Stimulated activated CD8-positive, alpha-beta memory T cell treated with anti-CD3 and anti-CD28 coated beads, Interleukin-4, amount 100 ng/mL, for 48 hours (primary cell): Measurements from ENCODE around the gene TENT4A.

Experiments
- DNase-seq: peaks from one replicate; pipeline ENCODE4 v3.0.0-alpha.2; 2020

The TENT4A gene

GRCh38 chr5:6700685-6701355 lies 12.4 kb upstream of the TENT4A start:
- DNase-seq, result no peak

- DNase-seq, result no peak
These were observed 11.7 kb upstream of the TENT4A start for GRCh38 chr5:6701491-6701890.

GRCh38 chr5:6702633-6703032 lies 10.6 kb upstream of the TENT4A start:
- no peak for DNase-seq

GRCh38 chr5:6703806-6704205 lies 9.4 kb upstream of the TENT4A start:
- DNase-seq, result no peak

GRCh38 chr5:6704361-6704851 lies 8.8 kb upstream of the TENT4A start:
- no peak for DNase-seq

- DNase-seq, result no peak
These were observed 8.1 kb upstream of the TENT4A start for GRCh38 chr5:6705088-6705487.

DNA sequence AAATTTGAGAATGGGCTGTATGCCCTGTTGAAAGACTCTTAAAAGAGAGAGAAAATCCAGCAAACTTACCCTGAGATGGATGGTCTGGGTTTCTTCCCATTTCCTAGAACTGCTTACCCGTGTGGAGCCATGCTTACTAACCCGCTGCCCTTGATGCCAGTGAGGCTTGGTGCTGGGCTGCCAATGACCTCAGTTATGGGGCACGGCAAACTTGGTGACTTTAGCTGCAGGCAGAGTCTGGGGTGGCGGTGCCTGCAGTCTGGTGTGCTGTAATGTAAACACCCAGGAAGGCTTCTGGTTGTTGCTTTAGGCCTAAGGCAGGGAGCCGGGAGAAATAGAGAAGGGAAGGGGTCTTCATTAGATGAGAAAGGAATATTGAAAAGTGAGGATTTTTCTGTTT lies 7.3 kb upstream of the TENT4A start:
- DNase-seq, result no peak

GRCh38 chr5:6707852-6708251 lies 5.4 kb upstream of the TENT4A start:
- no peak for DNase-seq

DNA sequence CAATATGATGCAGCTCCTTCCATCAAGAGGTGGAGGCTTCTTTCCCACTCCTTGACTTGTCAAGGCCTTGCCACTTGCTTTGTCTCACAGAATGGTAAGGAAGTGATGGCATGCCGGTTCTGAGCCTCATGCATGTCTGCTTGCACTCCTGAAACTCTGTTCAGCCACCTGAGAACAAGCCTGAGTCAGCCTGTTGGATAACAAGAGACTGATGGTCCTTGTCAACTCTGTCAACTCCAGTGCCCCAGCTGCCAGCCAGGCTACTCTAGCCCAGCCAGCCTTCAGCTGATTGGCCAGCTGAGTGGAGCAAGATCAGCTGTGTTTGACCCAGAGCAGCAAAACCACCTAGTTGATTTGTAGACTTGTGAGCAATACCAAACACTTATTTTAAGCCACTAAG lies 4.4 kb upstream of the TENT4A start:
- DNase-seq, result peak; percentile 24

- DNase-seq, result peak; percentile 14
These were observed 3.2 kb upstream of the TENT4A start for GRCh38 chr5:6710070-6710469.

DNA sequence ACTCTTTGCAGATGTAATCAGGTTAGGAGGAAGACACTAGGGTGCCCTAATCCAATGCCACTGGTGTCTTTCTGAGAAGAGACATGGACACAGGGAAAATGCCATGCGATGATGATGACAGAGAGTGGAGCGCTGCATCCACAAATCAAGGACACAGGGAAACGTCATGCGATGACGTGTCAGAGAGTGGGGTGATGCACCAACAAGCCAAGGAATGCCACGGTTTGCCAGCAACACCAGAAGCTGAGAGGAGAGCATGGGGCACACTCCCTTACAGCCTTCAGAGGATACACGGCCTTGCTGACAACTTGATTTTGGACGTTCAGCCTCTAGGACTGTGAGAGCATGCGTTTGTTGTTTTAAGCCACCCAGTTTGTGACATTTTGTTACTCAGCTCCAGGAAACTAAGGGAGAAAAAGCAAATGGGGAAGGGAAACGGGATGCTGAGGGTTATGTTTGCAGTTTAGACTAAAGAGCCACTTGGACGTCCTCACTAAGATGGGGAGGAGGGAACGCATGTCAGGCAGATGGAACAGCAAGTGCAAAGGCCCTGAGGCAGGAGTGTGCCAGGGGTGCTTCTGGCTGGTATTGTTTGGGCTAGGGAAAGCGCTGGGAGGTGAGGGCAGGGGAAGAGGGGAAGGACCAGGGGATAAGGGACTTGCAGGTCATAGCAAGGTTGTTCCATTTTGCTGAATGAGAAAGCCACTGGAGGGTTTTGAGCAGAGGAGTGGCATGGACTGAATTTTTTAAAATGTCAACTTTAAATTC lies 2.5 kb upstream of the TENT4A start:
- peak; percentile 19 for DNase-seq

- DNase-seq, result peak; percentile 21
These were observed 1.7 kb upstream of the TENT4A start for GRCh38 chr5:6711409-6712141.

DNA sequence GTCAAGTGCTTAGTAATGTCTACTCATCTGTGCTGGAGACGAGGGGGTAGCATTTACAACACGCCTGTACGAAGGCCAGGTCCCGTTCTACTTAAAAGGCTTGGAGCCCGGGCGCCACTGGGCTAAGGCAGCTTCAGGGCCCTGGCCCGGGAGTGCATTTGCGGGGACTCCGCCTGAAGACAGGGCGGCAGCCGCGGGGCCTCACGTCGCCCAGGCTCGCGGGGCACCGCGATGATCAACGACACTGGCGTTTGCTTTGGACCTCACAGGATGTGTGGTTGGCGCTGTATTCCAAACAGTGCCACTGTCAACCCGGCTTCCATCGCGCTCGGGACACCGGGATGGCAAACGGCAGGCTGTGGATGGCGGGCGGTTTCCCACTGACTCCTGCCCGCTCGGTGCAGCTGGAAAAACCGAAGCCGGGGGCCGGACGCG lies 1.1 kb upstream of the TENT4A start:
- DNase-seq, result peak; percentile 63

- DNase-seq, result peak; percentile 96
These were observed 507 bp upstream of the TENT4A start for GRCh38 chr5:6712577-6713273.

DNA sequence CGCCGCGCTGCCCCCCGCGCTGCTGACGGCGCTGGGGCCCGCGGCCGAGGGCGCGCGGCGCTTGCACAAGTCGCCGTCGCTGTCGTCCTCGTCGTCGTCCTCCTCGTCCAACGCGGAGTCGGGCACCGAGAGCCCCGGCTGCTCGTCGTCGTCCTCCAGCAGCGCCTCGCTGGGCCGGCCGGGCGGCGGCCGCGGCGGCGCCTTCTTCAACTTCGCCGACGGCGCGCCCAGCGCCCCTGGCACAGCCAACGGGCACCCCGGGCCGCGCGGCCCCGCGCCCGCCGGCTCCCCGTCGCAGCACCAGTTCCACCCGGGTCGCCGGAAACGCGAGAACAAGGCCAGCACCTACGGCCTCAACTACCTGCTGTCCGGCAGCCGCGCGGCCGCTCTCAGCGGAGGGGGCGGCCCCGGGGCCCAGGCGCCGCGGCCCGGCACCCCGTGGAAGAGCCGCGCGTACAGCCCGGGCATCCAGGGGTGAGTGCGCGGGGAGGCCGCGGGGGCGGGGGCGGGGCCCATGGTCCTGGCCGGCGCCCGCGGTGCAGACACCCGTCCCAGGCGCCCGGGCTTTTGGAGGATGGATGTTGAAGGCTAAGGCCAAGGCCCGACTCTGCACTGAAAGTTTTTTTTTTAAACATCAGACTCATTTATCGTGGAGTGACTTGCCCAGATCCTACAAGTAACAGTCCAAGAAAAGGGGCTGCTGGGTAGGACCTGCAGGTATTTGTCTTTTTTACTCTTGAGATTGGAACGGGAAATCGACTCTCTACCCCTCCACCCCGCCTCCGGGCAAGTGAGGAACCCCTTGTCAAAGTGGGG lies 1.2 kb downstream of the TENT4A start:
- DNase-seq, result peak; percentile 50

DNA sequence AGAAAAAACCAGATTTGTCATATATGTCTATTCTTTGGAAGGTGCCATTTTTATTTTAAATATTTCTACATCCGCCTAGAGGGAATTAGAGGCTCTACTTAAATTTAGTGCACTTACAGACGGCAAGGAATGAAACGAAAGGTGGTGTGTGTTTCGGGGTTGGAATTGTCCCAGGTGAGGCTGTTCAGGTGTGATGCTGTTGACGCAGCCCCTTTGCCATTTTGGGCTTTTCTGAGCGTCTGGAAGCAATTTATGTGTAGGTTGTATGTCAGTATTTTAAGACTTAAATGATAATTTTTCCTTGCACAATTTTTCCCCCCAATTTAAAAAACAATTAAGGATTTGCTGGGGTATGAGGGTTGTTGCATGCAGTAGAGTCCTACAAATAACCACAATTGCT lies 2.0 kb downstream of the TENT4A start:
- peak; percentile 18 for DNase-seq

- DNase-seq, result peak; percentile 32
These were observed 2.8 kb downstream of the TENT4A start for GRCh38 chr5:6715758-6716628.

DNA sequence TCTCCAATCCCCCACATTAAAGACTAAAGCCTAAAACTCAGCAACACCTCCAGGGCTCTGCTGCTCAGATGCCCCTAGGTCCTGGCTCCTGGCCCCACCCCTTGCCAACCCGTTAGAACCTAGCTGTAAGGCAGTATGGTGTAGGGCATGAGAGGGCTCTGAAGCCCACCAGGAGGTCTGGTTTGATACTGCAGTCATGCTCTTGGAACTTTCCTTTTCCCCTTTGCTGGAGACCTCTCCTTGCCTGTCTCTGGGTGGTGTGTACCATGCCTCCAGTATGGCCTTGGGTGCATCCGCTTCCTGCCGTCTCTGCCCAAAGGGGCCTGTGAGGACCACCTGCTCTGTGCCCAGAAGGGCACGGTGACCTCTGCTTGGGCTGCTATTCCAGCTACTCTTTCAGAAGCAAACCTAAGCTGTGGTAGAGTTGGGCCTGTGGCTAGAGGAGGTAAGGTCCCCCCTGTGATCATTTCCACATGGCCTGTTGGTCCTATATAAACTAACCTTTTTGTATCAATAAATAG lies 3.5 kb downstream of the TENT4A start:
- peak; percentile 18 for DNase-seq

DNA sequence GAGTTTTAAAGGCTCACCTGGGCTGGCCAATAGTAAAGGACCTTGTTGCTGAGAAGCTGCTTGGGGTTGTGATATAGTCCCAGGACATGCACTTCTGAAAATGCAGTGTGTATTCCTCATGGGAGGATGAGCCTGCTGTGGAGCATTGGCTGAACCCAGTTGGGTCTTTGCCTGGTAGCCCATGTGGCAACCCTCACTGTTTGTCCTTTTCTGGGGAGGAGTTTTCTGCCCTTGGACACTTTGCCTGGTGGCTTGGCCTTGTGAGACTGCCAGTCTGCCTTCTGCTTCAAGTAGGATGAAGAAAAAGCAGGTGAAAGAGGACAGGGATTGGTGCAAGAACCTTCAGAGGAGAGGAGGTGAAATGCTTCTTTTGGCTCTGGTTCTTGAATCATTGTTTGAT lies 4.0 kb downstream of the TENT4A start:
- DNase-seq, result peak; percentile 17

GRCh38 chr5:6717687-6718086 lies 4.5 kb downstream of the TENT4A start:
- DNase-seq, result peak; percentile 11

DNA sequence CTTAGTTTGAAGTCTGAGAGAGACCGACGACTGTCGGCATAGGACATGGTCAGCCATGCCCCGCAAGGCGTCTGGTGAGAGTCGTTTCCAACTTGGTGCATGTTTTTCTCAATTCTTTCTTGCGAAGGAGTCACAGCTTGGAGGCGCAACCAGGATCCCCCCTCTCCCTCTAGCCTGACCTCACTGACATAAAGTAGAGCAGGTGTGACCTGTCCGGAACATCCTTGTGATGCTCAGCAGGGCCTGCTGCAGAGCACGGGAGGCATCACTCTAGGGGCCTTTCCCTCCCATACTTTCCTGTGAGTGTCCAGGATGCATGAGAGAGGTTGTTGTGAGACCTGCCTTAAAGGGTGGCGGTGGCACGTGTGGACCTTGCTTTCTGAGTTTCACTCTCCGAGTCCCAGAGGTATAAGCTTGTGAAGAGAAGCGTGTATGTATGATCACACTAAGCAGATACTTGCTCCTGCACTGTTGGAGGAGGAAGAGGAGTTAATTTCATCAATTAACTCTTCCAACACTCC lies 5.0 kb downstream of the TENT4A start:
- DNase-seq, result peak; percentile 18
